Spleen (tissue), 3 donors: ENCODE measurements around the gene SYNDIG1L.

Experiments used
- POLR2A ChIP-seq, 3 donors: fragments of 450-650 bp; IDR thresholded peaks; one replicate each; pipeline ENCODE4 v1.5.1; 2017; ENCODE audit warnings: antibody characterized with exemption in 3 of 3, mild to moderate bottlenecking in 1 of 3
- POLR2AphosphoS5 ChIP-seq, 3 donors: sonication (generic); formaldehyde crosslinking; IDR thresholded peaks; one replicate each; pipeline ENCODE4 v1.5.1; 2017; ENCODE audit warnings: antibody characterized with exemption in 3 of 3

DNA sequence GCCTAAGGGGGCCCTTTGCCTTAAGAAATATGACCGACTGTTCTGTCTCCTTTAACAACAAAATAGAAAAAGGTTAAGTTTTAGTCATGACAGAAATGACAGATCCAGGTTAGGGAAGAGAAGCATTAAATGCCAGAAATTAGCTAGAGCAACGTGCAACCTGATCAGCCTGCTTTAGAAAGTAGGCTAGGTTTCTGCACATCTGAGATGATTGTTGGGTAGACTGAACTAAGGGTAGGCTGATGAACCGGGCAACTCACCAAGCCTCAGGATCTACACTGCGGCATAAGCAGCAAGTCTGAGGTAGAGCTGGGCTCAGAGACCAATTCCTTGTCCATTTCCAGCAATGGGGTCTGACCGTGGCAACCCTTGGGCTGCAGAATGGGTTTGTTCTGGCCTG is 37.7 kb upstream of the SYNDIG1L start:
- no peak for TF ChIP-seq POLR2AphosphoS5 (IDR thresholded peaks at IDR 0.05)
- no peak for TF ChIP-seq POLR2A (IDR thresholded peaks at IDR 0.05)
